GM13976 (cell line): ENCODE measurements around the gene RPL27.

Source experiments
- DNase-seq: peaks from one replicate; pipeline ENCODE4 v3.0.0; 2012; ENCODE audit warnings: low spot score
- in situ Hi-C: fragments of 300-500 bp; cut with MboI; formaldehyde crosslinking; loops from one replicate; pipeline ENCODE4 v1.12.0; 2022; ENCODE audit warnings: low sequenced_read_pairs, mixed read lengths, inconsistent platforms; ENCODE audit not compliant: unreplicated experiment
- TF ChIP-seq, protein P1 (sequence below): IDR thresholded peaks from 2 replicates; pipeline ENCODE4 v1.5.1; 2012; ENCODE audit warnings: borderline replicate concordance, mild to moderate bottlenecking; ENCODE audit not compliant: insufficient read depth; ENCODE audit errors: extremely low read depth, missing control alignments, control extremely low read depth

RPL27 gene

DNA sequence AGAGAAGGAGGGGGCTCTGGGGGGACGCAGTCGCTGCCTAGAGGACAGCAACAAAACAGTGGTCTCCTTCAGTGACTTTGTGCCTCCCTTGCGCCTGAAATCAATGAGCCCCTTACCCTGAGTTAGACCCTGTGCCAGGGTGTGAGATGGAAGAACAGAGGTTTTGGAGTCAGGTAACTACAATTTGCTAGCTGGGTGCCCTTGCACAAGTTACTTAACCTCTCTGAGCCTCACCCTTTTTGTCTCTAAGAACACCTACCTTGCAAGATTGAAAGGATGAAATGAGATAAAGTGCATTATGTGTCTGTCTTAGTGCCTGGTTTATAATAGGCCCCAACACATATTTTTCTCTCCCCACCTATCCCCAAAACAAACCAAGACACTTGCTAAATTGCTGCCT, 36.7 kb downstream of the RPL27 start:
- in situ Hi-C loops: loop anchor here (25.0 kb wide), 1 partner anchor 277 kb away; no protein-coding TSS in a partner anchor
- TF ChIP-seq, protein P1, sequence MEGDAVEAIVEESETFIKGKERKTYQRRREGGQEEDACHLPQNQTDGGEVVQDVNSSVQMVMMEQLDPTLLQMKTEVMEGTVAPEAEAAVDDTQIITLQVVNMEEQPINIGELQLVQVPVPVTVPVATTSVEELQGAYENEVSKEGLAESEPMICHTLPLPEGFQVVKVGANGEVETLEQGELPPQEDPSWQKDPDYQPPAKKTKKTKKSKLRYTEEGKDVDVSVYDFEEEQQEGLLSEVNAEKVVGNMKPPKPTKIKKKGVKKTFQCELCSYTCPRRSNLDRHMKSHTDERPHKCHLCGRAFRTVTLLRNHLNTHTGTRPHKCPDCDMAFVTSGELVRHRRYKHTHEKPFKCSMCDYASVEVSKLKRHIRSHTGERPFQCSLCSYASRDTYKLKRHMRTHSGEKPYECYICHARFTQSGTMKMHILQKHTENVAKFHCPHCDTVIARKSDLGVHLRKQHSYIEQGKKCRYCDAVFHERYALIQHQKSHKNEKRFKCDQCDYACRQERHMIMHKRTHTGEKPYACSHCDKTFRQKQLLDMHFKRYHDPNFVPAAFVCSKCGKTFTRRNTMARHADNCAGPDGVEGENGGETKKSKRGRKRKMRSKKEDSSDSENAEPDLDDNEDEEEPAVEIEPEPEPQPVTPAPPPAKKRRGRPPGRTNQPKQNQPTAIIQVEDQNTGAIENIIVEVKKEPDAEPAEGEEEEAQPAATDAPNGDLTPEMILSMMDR: no peak
- DNase-seq: no peak

DNA sequence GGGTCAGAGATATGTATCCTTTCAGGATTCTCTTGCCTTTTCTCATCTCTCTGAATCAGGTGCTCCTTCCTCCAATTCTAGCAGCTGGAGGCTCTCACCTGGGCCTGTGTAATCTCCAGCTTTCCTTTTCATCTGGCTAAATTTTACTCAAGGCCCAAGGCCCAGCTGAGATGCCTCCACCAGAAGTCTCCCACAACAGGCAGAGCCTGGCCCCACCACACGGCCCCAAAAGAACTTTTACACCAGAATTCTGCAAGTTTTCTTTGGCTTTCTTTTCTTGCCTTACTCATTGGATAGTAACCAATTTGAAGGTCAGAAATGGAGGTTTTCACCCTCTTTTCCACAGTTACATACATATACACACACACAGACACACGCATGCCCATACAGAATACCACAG, 41.4 kb downstream of the RPL27 start:
- DNase-seq: no peak
- in situ Hi-C loops: loop anchor here (25.0 kb wide), 1 partner anchor 273 kb away; no protein-coding TSS in a partner anchor
- TF ChIP-seq, protein P1: no peak

DNA sequence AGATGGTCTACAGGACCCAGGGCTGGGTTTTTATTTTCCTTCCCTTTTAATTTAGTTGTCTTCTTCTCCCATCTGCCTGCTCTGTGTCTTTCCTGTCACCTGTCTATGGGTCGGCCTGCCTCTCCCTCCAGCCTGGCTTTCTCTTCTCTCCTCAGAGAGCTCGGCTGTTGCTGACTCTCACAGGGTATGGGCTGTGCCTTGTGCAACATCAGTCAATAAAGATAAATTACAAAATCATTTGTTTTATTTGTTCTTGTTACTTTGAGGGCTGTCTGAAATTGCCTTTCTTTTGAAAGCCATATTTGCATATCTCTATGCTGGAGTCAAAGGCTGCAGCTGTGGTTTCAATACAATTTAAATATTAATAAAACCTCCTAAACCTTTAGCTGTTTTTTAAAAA, 42.4 kb downstream of the RPL27 start:
- TF ChIP-seq, protein P1: no peak
- in situ Hi-C loops: loop anchor here (25.0 kb wide), 1 partner anchor 272 kb away; no protein-coding TSS in a partner anchor

DNA sequence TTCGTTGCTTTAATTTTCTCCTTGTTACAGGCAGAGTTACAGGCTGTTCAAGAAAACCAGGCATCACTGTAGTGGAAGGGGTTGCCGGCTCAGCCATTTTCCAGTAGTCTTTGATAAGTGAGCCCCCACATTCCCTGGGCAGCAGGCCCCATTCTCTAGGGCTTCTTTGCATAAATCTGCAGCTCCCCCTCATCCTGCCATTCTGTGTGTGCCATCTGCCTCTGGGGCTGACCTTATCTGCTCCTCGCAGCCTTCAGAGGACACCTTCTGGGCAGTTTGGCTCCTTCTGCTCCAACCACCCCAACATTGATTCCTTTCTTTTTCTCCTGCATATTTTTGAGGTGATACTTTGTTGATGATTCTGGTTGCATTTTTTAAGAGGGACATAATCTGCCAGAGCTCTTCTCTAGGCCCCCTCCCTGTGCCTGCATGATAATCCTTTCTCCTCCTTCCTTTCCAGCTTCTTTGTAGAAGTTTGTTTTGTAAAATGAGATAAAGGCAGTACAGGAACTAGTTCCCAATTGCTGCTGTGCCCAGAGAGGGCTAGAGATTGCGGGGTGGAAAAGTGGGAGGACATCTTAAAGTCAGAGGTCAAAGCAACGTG, 43.9 kb downstream of the RPL27 start:
- DNase-seq: no peak
- in situ Hi-C loops: loop anchor here (25.0 kb wide), 1 partner anchor 270 kb away; no protein-coding TSS in a partner anchor
- TF ChIP-seq, protein P1: no peak

More for the DNA sequence above, 42.4 kb downstream of the RPL27 start:
- DNase-seq: no peak

DNA sequence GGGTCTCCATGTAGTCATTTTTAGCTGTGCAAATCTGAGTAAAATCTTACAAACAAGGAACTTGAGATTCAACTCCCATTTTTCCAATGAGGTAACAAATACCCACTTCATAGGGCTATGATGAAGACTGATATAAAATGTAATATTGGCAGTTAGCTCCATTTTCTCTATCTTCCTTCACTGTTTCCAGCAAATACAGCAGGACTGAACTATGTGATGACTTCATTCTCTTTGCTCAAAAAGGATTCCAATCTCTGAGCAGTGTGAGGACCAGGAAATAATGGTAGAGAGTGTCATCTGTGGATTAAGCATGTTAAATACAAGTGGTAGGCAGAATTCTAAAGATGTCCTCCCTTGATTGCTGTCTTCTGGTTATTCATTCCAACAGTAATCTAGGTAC, 45.1 kb downstream of the RPL27 start:
- no peak for DNase-seq
- in situ Hi-C loops: loop anchor here (25.0 kb wide), 1 partner anchor 269 kb away; no protein-coding TSS in a partner anchor
- TF ChIP-seq, protein P1: no peak

DNA sequence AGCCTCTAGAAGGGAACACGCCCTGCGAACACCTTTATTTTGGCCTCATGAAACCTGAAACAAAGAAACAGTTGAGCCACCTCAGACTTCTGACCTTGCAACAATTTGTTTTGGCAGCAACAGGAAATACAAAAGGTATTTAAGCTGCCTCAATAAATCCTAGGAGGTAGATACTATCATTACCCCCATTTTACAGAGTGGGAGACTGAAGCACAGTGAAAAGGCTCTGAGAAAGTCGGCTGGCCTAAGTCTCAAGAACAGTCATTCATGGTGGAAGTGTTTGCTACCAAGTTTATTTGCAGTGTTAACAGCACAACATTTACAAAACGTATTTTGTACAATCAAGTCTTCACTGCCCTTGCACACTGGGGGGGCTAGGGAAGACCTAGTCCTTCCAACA, 45.8 kb downstream of the RPL27 start:
- in situ Hi-C loops: loop anchor here (25.0 kb wide), 1 partner anchor 268 kb away; no protein-coding TSS in a partner anchor
- DNase-seq: no peak
- TF ChIP-seq, protein P1: no peak
